ENCODE results near the gene CERS5.
"Not testable (repeated sequence)": the region's sequence is repeated elsewhere in the genome, so short reads cannot be mapped to it uniquely, and the experiment has no call there.

The CERS5 gene

GRCh38 chr12:50186681-50187080 lies 19.5 kb upstream of the CERS5 start:
- DNase-seq = no peak

GRCh38 chr12:50185970-50186663 lies 18.9 kb upstream of the CERS5 start:
- no peak for DNase-seq

- no peak for DNase-seq
These were observed 18.2 kb upstream of the CERS5 start for GRCh38 chr12:50185301-50185895.

GRCh38 chr12:50184261-50184660 lies 17.1 kb upstream of the CERS5 start:
- DNase-seq = no peak

GRCh38 chr12:50182461-50182860 lies 15.3 kb upstream of the CERS5 start:
- no peak for DNase-seq

- DNase-seq = peak; percentile 43
These were observed 14.5 kb upstream of the CERS5 start for GRCh38 chr12:50181691-50182090.

GRCh38 chr12:50175716-50176026 lies 8.5 kb upstream of the CERS5 start:
- DNase-seq = no peak

GRCh38 chr12:50174971-50175715 lies 8.0 kb upstream of the CERS5 start:
- peak; percentile 65 for DNase-seq

GRCh38 chr12:50166799-50167048 lies 445 bp downstream of the CERS5 start:
- DNase-seq = no peak

GRCh38 chr12:50164963-50165362 lies 2.2 kb downstream of the CERS5 start:
- DNase-seq = no peak

GRCh38 chr12:50162230-50162629 lies 4.9 kb downstream of the CERS5 start:
- DNase-seq = no peak

GRCh38 chr12:50160643-50161042 lies 6.5 kb downstream of the CERS5 start:
- DNase-seq = no peak

GRCh38 chr12:50157259-50157658 lies 9.9 kb downstream of the CERS5 start:
- no peak for DNase-seq

- no peak for DNase-seq
These were observed 10.5 kb downstream of the CERS5 start for GRCh38 chr12:50156641-50157040.

GRCh38 chr12:50154947-50155346 lies 12.2 kb downstream of the CERS5 start:
- DNase-seq = not testable (repeated sequence)

GRCh38 chr12:50151047-50151687 lies 16.0 kb downstream of the CERS5 start:
- no peak for DNase-seq

- no peak for DNase-seq
These were observed 17.9 kb downstream of the CERS5 start for GRCh38 chr12:50149311-50149710.

GRCh38 chr12:50148011-50148410 lies 19.2 kb downstream of the CERS5 start:
- not testable (repeated sequence) for DNase-seq

GRCh38 chr12:50147281-50147680 lies 19.9 kb downstream of the CERS5 start:
- DNase-seq = no peak

- DNase-seq = no peak
These were observed 21.7 kb downstream of the CERS5 start for GRCh38 chr12:50145439-50145838.

GRCh38 chr12:50142993-50143392 lies 24.2 kb downstream of the CERS5 start:
- DNase-seq = no peak

GRCh38 chr12:50132505-50133135 lies 34.5 kb downstream of the CERS5 start:
- peak; percentile 58 for DNase-seq

- no peak for DNase-seq
These were observed 37.9 kb downstream of the CERS5 start for GRCh38 chr12:50129290-50129689.

GRCh38 chr12:50127546-50127945 lies 39.6 kb downstream of the CERS5 start:
- DNase-seq = no peak
